ENCODE results near the gene SDK1.
"Not testable (repeated sequence)": the region's sequence is repeated elsewhere in the genome, so short reads cannot be mapped to it uniquely, and the experiment has no call there.

Gene SDK1

GRCh38 chr7:3540456-3541220 lies 239.6 kb downstream of the SDK1 start:
- no peak for DNase-seq

- no peak for DNase-seq
Observed at GRCh38 chr7:3544202-3544601, 243.2 kb downstream of the SDK1 start.

- no peak for DNase-seq
Observed at GRCh38 chr7:3548815-3549214, 247.8 kb downstream of the SDK1 start.

- DNase-seq: no peak
Observed at GRCh38 chr7:3549601-3550000, 248.5 kb downstream of the SDK1 start.

- DNase-seq: no peak
Observed at GRCh38 chr7:3551536-3551935, 250.5 kb downstream of the SDK1 start.

GRCh38 chr7:3552499-3552898 lies 251.4 kb downstream of the SDK1 start:
- DNase-seq: no peak

GRCh38 chr7:3558400-3558799 lies 257.3 kb downstream of the SDK1 start:
- no peak for DNase-seq

- DNase-seq: no peak
Observed at GRCh38 chr7:3559278-3559677, 258.2 kb downstream of the SDK1 start.

GRCh38 chr7:3560495-3560894 lies 259.4 kb downstream of the SDK1 start:
- no peak for DNase-seq

- no peak for DNase-seq
Observed at GRCh38 chr7:3561932-3562331, 260.9 kb downstream of the SDK1 start.

GRCh38 chr7:3564231-3564630 lies 263.2 kb downstream of the SDK1 start:
- no peak for DNase-seq

GRCh38 chr7:3568516-3568915 lies 267.5 kb downstream of the SDK1 start:
- no peak for DNase-seq

GRCh38 chr7:3569643-3570042 lies 268.6 kb downstream of the SDK1 start:
- no peak for DNase-seq

GRCh38 chr7:3573151-3573550 lies 272.1 kb downstream of the SDK1 start:
- DNase-seq: no peak

GRCh38 chr7:3574386-3574785 lies 273.3 kb downstream of the SDK1 start:
- no peak for DNase-seq

- DNase-seq: no peak
Observed at GRCh38 chr7:3575753-3576531, 274.9 kb downstream of the SDK1 start.

- DNase-seq: no peak
Observed at GRCh38 chr7:3578399-3578798, 277.3 kb downstream of the SDK1 start.

- DNase-seq: no peak
Observed at GRCh38 chr7:3579638-3580219, 278.7 kb downstream of the SDK1 start.

GRCh38 chr7:3582145-3582544 lies 281.1 kb downstream of the SDK1 start:
- not testable (repeated sequence) for DNase-seq

GRCh38 chr7:3585826-3586225 lies 284.8 kb downstream of the SDK1 start:
- no peak for DNase-seq

- DNase-seq: no peak
Observed at GRCh38 chr7:3588341-3588740, 287.3 kb downstream of the SDK1 start.

- DNase-seq: no peak
Observed at GRCh38 chr7:3589752-3590151, 288.7 kb downstream of the SDK1 start.

- no peak for DNase-seq
Observed at GRCh38 chr7:3591219-3591618, 290.2 kb downstream of the SDK1 start.

GRCh38 chr7:3591944-3592343 lies 290.9 kb downstream of the SDK1 start:
- no peak for DNase-seq

Measured in stimulated activated CD4-positive, alpha-beta T cell treated with anti-CD3 and anti-CD28 coated beads, Interleukin-4, amount 100 ng/mL, for 4 hours (primary cell).